Fibroblast of mammary gland (primary cell): ENCODE measurements around the gene VIPR2.
"Not testable (repeated sequence)": the region's sequence is repeated elsewhere in the genome, so short reads cannot be mapped to it uniquely, and the experiment has no call there.

Source experiments
- DNase-seq: peaks from one replicate; pipeline ENCODE4 v3.0.0-alpha.2; 2010; ENCODE audit warnings: low read depth
- H3K4me3 ChIP-seq: 2 replicates; pipeline ENCODE4 v1.5.1; 2011; ENCODE audit warnings: low read depth, mild to moderate bottlenecking, low read length, moderate library complexity; ENCODE audit not compliant: control insufficient read depth
- CTCF ChIP-seq: conservative IDR thresholded peaks from 2 replicates; pipeline ENCODE4 v1.5.1; 2011; ENCODE audit warnings: low read depth, low read length, inconsistent platforms; ENCODE audit not compliant: control insufficient read depth, insufficient read depth

Gene VIPR2

GRCh38 chr7:159105832-159106811, 38.5 kb downstream of the VIPR2 start:
- no peak for TF ChIP-seq CTCF
- H3K4me3 ChIP-seq, result no peak overlapping the region
- DNase-seq, result no peak

- no peak for DNase-seq
- no peak for TF ChIP-seq CTCF
- H3K4me3 ChIP-seq, result no peak overlapping the region
These were observed 39.4 kb downstream of the VIPR2 start for GRCh38 chr7:159105066-159105780.

GRCh38 chr7:159104188-159104920, 40.3 kb downstream of the VIPR2 start:
- H3K4me3 ChIP-seq, result no peak overlapping the region
- no peak for DNase-seq
- TF ChIP-seq CTCF, result no peak

- no peak overlapping the region for H3K4me3 ChIP-seq
- no peak for TF ChIP-seq CTCF
- no peak for DNase-seq
These were observed 41.1 kb downstream of the VIPR2 start for GRCh38 chr7:159103382-159104187.

GRCh38 chr7:159102681-159103381, 41.8 kb downstream of the VIPR2 start:
- TF ChIP-seq CTCF, result no peak
- no peak for DNase-seq
- no peak overlapping the region for H3K4me3 ChIP-seq

- not testable (repeated sequence) for DNase-seq, H3K4me3 ChIP-seq
These were observed 43.0 kb downstream of the VIPR2 start for GRCh38 chr7:159101661-159102091.

- not testable (repeated sequence) for H3K4me3 ChIP-seq, DNase-seq
These were observed 43.6 kb downstream of the VIPR2 start for GRCh38 chr7:159101083-159101395.

- H3K4me3 ChIP-seq, DNase-seq: not testable (repeated sequence)
These were observed 44.2 kb downstream of the VIPR2 start for GRCh38 chr7:159100281-159101082.
